BE2C (cell line): Measurements from ENCODE around the gene STAP2.

Experiments used
- DNase-seq: peaks from one replicate; pipeline ENCODE4 v3.0.0-alpha.2; 2020
- H3K27me3 ChIP-seq: fragments of 250-450 bp; sonication (Bioruptor Pico); 2 replicates; pipeline ENCODE4 v1.5.1; 2020; ENCODE audit warnings: mild to moderate bottlenecking
- H3K36me3 ChIP-seq: fragments of 250-450 bp; sonication (Bioruptor Pico); 2 replicates; pipeline ENCODE4 v1.5.1; 2020; ENCODE audit warnings: mild to moderate bottlenecking
- H3K4me1 ChIP-seq: fragments of 250-450 bp; sonication (Bioruptor Pico); 2 replicates; pipeline ENCODE4 v1.5.1; 2020
- H3K4me3 ChIP-seq: 2 replicates; pipeline ENCODE4 v1.5.1; 2011; ENCODE audit warnings: low read depth, low read length
- H3K9me3 ChIP-seq: fragments of 250-450 bp; sonication (Bioruptor Pico); 2 replicates; pipeline ENCODE4 v1.5.1; 2020
- CTCF ChIP-seq: IDR thresholded peaks from 2 replicates; pipeline ENCODE4 v1.5.1; 2012; ENCODE audit warnings: mild to moderate bottlenecking, low read depth, low read length

The STAP2 gene

DNA sequence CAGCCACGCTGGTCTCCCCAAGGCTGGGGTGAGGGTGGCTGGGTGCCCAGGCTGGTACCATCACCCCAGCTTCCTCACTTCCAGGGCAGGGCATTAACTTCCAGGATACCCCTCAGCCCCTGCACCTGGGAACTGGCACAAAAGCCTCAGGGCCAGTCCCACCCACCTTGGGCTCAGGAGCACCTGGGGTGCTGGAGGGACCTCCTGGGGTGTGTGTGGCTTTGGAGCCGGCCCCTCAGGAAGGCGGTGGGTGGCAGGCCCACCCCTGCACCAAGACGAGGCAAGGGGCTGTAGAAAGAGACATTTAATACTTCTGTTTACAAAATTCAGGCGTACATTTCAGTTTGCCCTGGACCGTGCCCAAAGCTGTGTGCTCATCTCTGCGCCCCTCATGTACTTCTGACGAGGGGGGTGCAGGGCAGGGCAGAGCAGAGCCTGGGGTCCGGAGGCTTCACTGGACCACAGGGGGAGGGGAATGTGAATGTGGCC lies 21.5 kb upstream of the STAP2 start:
- Histone ChIP-seq H3K9me3 (no peaks in the 10 kb centered on the region), H3K4me1 (no peaks in the 10 kb centered on the region), H3K4me3 (no peak overlapping the region), H3K27me3 (no peaks in the 10 kb centered on the region), H3K36me3 (peaks cover 71% of the 10 kb centered on the region)
- no peak for TF ChIP-seq CTCF
- no peak for DNase-seq

DNA sequence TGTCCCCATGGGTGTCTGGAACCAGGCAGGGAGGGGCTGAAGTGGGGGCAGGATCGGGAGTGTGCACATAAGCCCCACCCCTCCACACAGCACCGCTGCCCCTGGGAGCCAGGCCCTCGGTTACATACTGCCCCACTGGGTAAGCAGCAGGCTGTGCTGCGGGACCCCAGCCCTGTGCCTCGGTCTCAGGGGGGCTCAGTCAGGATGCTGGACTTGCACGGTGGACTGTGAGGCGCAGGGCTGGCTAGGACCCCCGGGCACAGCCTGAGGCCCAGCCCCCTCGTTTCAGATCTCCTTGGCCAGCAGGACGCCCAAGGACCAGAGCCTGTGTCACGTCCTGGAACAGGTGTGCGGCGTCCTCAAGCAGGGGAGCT lies 21.0 kb upstream of the STAP2 start:
- DNase-seq = no peak
- H3K4me1 ChIP-seq = no peaks in the 10 kb centered on the region
- peaks cover 67% of the 10 kb centered on the region for H3K36me3 ChIP-seq
- no peak overlapping the region for H3K4me3 ChIP-seq
- no peaks in the 10 kb centered on the region for H3K27me3 ChIP-seq
- H3K9me3 ChIP-seq = no peaks in the 10 kb centered on the region
- TF ChIP-seq CTCF = no peak

GRCh38 chr19:4358709-4359626 lies 20.3 kb upstream of the STAP2 start:
- no peaks in the 10 kb centered on the region for H3K27me3 ChIP-seq
- no peaks in the 10 kb centered on the region for H3K4me1 ChIP-seq
- H3K36me3 ChIP-seq = peaks cover 64% of the 10 kb centered on the region
- H3K4me3 ChIP-seq = no peak overlapping the region
- DNase-seq = no peak
- TF ChIP-seq CTCF = no peak
- H3K9me3 ChIP-seq = no peaks in the 10 kb centered on the region

DNA sequence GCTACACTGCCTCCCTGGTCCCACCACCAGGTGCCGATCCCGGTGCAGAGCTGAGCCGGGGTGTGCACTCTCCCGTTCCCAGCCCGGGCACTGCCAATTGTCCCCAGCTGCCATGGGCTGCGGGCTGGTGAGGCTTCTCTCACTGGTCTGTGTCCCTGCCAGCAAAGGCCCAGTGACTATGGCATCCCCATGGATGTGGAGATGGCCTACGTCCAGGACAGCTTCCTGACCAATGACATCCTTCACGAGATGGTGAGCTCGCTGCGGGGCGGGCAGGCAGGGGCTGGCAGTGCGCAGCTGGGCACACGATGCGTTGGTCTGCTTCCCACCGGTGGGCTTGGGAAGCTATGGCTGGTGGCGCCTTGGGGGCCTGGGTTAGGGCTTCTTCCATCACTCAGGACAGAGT lies 19.3 kb upstream of the STAP2 start:
- H3K4me1 ChIP-seq = no peaks in the 10 kb centered on the region
- DNase-seq = no peak
- H3K4me3 ChIP-seq = no peak overlapping the region
- no peak for TF ChIP-seq CTCF
- H3K27me3 ChIP-seq = no peaks in the 10 kb centered on the region
- no peaks in the 10 kb centered on the region for H3K9me3 ChIP-seq
- peaks cover 54% of the 10 kb centered on the region for H3K36me3 ChIP-seq

DNA sequence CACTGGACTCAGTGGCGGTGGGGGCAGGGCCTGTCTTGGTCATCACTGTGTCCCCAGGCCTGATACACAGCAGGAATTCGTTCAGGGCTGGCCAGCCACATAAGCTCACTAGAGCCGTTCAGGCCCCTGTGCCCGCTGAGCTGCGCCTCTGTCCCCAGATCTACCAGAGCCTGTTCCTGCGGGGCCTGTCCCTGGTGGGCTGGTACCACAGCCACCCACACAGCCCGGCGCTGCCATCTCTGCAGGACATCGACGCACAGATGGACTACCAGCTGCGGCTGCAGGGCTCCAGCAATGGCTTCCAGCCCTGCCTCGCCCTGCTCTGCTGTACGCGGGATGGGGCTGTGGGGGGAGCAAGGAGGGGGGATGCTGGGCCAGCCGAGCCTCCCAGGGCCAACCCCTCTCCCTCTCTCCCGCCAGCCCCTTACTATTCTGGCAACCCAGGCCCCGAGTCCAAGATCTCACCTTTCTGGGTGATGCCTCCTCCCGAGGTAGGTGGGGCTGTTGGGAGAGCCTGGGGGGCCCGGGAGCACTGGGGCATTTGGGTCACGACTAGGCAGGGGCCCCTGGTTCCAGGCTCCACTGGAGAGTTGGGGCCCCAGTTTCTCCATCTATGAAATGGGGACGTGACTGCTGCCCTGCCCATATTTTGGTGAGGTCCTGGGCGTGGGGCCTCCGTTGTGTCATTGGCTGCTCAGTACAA lies 18.6 kb upstream of the STAP2 start:
- no peak for TF ChIP-seq CTCF
- Histone ChIP-seq H3K36me3 (peaks cover 47% of the 10 kb centered on the region), H3K4me1 (no peaks in the 10 kb centered on the region), H3K4me3 (no peak overlapping the region), H3K27me3 (no peaks in the 10 kb centered on the region), H3K9me3 (no peaks in the 10 kb centered on the region)
- DNase-seq = no peak

- no peak for TF ChIP-seq CTCF
- Histone ChIP-seq H3K4me1 (no peaks in the 10 kb centered on the region), H3K4me3 (no peak overlapping the region), H3K27me3 (no peaks in the 10 kb centered on the region), H3K9me3 (no peaks in the 10 kb centered on the region), H3K36me3 (peaks cover 25% of the 10 kb centered on the region)
- DNase-seq = no peak
These were observed 16.3 kb upstream of the STAP2 start for GRCh38 chr19:4354897-4355296.
